Left lung (tissue), 10 donors: Measurements from ENCODE around the gene BLMH. TPM values are rescaled to one million over a fixed set of nuclear protein-coding genes. Genes with fewer than 3 reads are reported as not detected.

Source experiments
- ATAC-seq: fragments of 200-7000 bp; cut with Tn5 transposase; one replicate; pipeline ENCODE4 v1.9.1; 2020; ENCODE audit warnings: moderate library complexity
- DNase-seq, 4 donors: peaks; one replicate each; pipeline ENCODE4 v3.0.0-alpha.2; 2013 to 2020
- H3K27ac ChIP-seq, 2 donors: fragments of 200-600 bp; sonication (generic) in 1 of 2; one replicate each; pipeline versions ENCODE4 v1.5.0 to v1.8.0; 2020 to 2021
- H3K27me3 ChIP-seq, 2 donors: fragments of 200-600 bp; sonication (generic) in 1 of 2; one replicate each; pipeline versions ENCODE4 v1.5.0 to v1.8.0; 2020 to 2021
- H3K36me3 ChIP-seq, 2 donors: fragments of 200-600 bp; sonication (generic) in 1 of 2; one replicate each; pipeline versions ENCODE4 v1.5.0 to v1.8.0; 2020 to 2021
- H3K4me1 ChIP-seq, 2 donors: fragments of 200-600 bp; one replicate each; pipeline ENCODE4 v1.8.0; 2021
- H3K4me3 ChIP-seq, 2 donors: fragments of 200-600 bp; sonication (generic) in 1 of 2; one replicate each; pipeline versions ENCODE4 v1.5.0 to v1.8.0; 2020 to 2021; ENCODE audit warnings: mild to moderate bottlenecking in 1 of 2
- H3K9me3 ChIP-seq, 2 donors: fragments of 200-600 bp; sonication (generic) in 1 of 2; one replicate each; pipeline versions ENCODE4 v1.5.0 to v1.8.0; 2020 to 2021
- intact Hi-C, 2 donors: fragments of 100-400 bp; cut with DNase I; formaldehyde crosslinking; loops; one replicate each; pipeline versions ENCODE4 v1.11.2 to v1.14.2; 2022
- polyA plus RNA-seq, 6 donors: library from polyadenylated mRNA; unstranded; fragments of 120-200 nt; gene quantifications; one replicate each; pipeline ENCODE4 v1.2.1, GENCODE V29; 2013; ENCODE audit not compliant: insufficient read length in 6 of 6
- total RNA-seq, 2 donors: library from RNA; stranded (reverse); fragmentation: NEBNext Ultra II Directional; extraction: Animal tissue kit (Norgen Biotek cat#: 25700); gene quantifications; one replicate each; pipeline ENCODE4 v1.2.1, GENCODE V29; 2021
- TF ChIP-seq, protein P1 (sequence below), 2 donors: fragments of 200-600 bp; sonication (generic) in 1 of 2; IDR thresholded peaks; one replicate each; pipeline versions ENCODE4 v1.5.0 to v1.8.0; 2021; ENCODE audit warnings: antibody characterized with exemption in 2 of 2
- donor health status: DM: no; HTN: yes; CAD: no.
- donor health status: DM: no; HTN: no; CAD: no.

The BLMH gene
- total and polyA plus RNA-seq, 8 donors: 30.0 to 77.3 (median 68.8) TPM

DNA sequence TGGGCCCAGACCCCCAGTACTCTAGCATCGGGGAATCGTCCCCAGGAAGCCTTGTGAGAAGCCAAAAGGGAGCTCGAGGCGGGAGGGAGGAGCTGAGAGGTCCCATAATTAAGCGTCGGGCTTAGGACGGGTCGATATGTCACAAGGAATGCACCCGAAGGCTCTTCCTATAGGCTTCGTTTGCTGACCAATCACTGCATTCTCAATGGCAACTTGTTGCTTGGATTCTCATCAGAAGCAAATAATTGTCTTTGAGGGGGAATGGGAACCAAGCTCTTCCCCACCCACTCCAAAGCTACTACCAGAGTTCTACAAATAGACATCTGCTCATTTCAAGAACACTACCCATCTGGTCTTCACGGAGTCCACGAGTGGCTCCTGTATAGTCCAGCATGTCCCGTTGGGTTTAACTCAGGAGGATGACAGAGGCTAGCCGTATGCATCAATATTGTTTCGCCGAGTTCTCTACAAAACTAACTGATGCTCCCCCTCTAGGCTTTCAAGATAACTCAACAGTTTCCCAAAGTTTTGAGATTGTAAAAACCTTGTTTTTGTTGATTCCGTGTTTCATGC is 628 bp upstream of the BLMH start:
- Histone ChIP-seq H3K27me3 (peaks cover 0 to 15% of the 10 kb centered on the region in 2 donors), H3K9me3 (no peaks in the 10 kb centered on the region), H3K4me1 (peaks cover 0 to 18% of the 10 kb centered on the region in 2 donors), H3K36me3 (peaks cover 0 to 17% of the 10 kb centered on the region in 2 donors), H3K4me3 (peak overlapping the region; percentile 95 to 98), H3K27ac (peak overlapping the region; percentile 78 to 79)
- ATAC-seq: peak; percentile 5
- intact Hi-C loops: no loop called here
- TF ChIP-seq, protein P1, sequence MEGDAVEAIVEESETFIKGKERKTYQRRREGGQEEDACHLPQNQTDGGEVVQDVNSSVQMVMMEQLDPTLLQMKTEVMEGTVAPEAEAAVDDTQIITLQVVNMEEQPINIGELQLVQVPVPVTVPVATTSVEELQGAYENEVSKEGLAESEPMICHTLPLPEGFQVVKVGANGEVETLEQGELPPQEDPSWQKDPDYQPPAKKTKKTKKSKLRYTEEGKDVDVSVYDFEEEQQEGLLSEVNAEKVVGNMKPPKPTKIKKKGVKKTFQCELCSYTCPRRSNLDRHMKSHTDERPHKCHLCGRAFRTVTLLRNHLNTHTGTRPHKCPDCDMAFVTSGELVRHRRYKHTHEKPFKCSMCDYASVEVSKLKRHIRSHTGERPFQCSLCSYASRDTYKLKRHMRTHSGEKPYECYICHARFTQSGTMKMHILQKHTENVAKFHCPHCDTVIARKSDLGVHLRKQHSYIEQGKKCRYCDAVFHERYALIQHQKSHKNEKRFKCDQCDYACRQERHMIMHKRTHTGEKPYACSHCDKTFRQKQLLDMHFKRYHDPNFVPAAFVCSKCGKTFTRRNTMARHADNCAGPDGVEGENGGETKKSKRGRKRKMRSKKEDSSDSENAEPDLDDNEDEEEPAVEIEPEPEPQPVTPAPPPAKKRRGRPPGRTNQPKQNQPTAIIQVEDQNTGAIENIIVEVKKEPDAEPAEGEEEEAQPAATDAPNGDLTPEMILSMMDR (IDR thresholded peaks at IDR 0.05): no peak
- no peak for DNase-seq

DNA sequence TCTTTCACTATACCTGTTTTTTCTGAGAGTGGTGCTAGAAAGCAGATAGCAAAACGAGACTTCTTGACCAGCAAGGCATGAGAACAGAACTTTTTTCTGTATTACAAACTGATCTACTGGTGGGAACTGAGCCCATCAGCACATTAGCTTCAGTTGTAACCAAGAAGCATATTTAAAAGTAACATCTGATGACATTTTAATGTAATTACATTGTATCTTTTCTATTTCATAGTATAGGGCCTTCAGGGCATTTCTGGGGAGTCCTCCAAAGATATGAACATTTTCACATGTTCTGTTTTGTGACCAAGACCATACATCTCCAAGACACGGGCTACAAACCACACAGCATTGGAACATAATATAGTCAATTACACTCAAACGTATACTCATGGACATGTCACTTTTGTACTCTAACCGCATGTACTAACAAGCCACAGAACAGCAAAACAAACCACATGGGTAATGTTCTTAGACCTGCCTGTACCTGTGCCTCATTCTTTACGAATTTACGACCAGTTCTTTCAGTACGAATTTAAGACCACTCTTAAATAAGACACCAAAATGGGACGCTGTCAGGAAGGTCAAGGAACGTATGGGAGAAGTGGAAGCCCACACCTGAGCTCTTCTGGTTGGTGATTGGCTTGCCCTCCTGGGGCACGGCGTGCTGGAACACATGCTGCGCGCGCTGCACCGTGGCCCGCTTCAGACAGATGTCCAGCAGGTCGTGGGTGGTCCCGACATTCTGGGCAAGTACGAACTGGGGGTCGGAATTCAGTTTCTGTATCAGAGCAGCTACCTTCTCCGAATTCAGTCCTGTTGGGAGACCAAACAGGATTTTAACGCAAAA is 825 bp downstream of the BLMH start:
- ATAC-seq: peak; percentile 77
- H3K27ac ChIP-seq: peak overlapping the region; percentile 78 to 79

DNA sequence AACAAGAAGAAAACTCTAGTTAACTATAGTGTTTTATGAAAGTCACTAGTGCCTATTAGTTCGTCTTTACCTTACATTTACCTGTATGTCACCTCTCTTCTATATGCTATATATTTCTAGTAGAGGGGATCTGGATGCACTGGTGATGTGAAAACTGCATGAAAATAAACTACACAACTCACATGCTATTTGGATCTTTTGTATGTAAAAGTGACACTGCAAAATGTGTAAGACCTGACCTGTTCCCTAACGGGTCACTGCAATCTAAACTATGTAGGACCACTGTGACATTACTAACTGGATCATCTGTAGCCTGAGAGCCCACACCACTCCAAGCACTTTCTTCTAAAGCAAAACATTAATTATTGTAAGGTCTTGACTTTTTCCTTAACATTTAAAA is 1.7 kb downstream of the BLMH start:
- TF ChIP-seq, protein P1 (IDR thresholded peaks at IDR 0.05): no peak
- peaks cover 0 to 40% of the 10 kb centered on the region in 2 donors for H3K36me3 ChIP-seq
- peaks cover 0 to 15% of the 10 kb centered on the region in 2 donors for H3K27me3 ChIP-seq
- peaks cover 0 to 18% of the 10 kb centered on the region in 2 donors for H3K4me1 ChIP-seq
- no peak for DNase-seq
- no peak for ATAC-seq
- no peak overlapping the region for H3K27ac ChIP-seq
- no peaks in the 10 kb centered on the region for H3K9me3 ChIP-seq
- no peak overlapping the region for H3K4me3 ChIP-seq
- intact Hi-C loops: no loop called here

More for the DNA sequence above, 825 bp downstream of the BLMH start:
- H3K27me3 ChIP-seq: peaks cover 0 to 15% of the 10 kb centered on the region in 2 donors
- H3K4me1 ChIP-seq: peaks cover 0 to 18% of the 10 kb centered on the region in 2 donors
- intact Hi-C loops: no loop called here
- TF ChIP-seq, protein P1 (IDR thresholded peaks at IDR 0.05): no peak
- peak in 2 of 4 donors; percentile 34 to 87 for DNase-seq
- H3K9me3 ChIP-seq: no peaks in the 10 kb centered on the region
- H3K4me3 ChIP-seq: peak overlapping the region; percentile 95 to 98
- H3K36me3 ChIP-seq: peaks cover 0 to 32% of the 10 kb centered on the region in 2 donors

DNA sequence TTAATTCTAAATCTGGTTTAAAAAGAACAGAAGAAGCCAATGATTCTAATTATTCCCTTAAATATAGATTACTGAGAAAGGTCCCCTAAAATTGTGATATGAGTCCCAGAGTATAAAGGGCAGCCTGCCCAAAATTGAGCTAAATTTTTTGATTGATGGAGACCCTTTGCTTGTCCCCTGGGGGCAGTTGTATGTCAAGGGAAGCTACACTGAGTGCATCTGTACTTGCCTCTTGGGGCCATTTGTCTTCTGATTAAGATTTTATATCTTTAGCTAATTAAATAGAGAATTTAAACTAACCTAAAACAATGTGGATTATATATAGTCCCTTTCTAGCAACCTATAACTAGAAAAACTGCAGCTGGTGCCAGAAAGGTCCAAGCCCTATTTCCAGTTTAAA is 12.6 kb downstream of the BLMH start:
- TF ChIP-seq, protein P1 (IDR thresholded peaks at IDR 0.05): no peak
- intact Hi-C loops: loop anchor here in 1 of 2 donors (10.0 kb wide), 1 partner anchor 154 kb away; no protein-coding TSS in a partner anchor
- no peak overlapping the region for H3K4me3 ChIP-seq
- peaks cover 0 to 67% of the 10 kb centered on the region in 2 donors for H3K36me3 ChIP-seq
- H3K27ac ChIP-seq: no peak overlapping the region
- no peak for ATAC-seq
- H3K4me1 ChIP-seq: no peaks in the 10 kb centered on the region
- no peaks in the 10 kb centered on the region for H3K27me3 ChIP-seq
- DNase-seq: no peak
- no peaks in the 10 kb centered on the region for H3K9me3 ChIP-seq

DNA sequence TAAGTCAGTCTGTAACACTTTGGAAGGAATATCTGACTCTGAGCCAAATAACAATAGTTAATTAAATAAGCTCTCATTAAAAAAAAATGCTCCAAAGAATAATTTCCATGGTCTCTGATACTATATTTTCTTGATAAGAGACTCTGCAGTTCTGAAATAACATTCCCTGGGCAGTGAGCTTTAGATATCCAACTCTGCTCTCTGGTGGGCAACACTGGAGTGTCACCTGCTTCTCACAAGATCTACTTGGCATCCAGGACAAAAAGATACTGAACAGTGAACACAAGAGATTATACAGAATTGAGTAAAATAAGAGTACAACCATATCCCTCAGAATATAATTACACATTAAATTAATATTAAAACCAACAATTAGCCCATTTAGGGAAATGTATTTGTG is 13.7 kb downstream of the BLMH start:
- no peak overlapping the region for H3K4me3 ChIP-seq
- TF ChIP-seq, protein P1 (IDR thresholded peaks at IDR 0.05): peak; percentile 22 to 34
- ATAC-seq (no peak), DNase-seq (peak in 1 of 4 donors; percentile 55)
- no peaks in the 10 kb centered on the region for H3K4me1 ChIP-seq
- intact Hi-C loops: loop anchor here in 1 of 2 donors (10.0 kb wide), 1 partner anchor 153 kb away; no protein-coding TSS in a partner anchor
- H3K36me3 ChIP-seq: peaks cover 0 to 67% of the 10 kb centered on the region in 2 donors
- H3K9me3 ChIP-seq: no peaks in the 10 kb centered on the region
- H3K27me3 ChIP-seq: no peaks in the 10 kb centered on the region
- no peak overlapping the region for H3K27ac ChIP-seq
